Coronary artery (tissue), 2 donors: ENCODE data around the gene CYB561D1.

ENCODE experiments used
- DNase-seq: peaks from one replicate; pipeline ENCODE4 v3.0.0-alpha.2; 2017; ENCODE audit warnings: low spot score
- H3K27ac ChIP-seq, 2 donors: fragments of 200-600 bp; sonication (generic); one replicate each; pipeline ENCODE4 v1.5.1; 2016 to 2019
- H3K4me3 ChIP-seq: fragments of 200-600 bp; sonication (generic); 2 replicates; pipeline ENCODE4 v1.5.1; 2016; ENCODE audit warnings: mild to moderate bottlenecking, moderate library complexity
- CTCF ChIP-seq: fragments of 200-600 bp; sonication (generic); IDR thresholded peaks from one replicate; pipeline ENCODE4 v1.5.1; 2019; ENCODE audit warnings: antibody characterized with exemption

CYB561D1 gene

GRCh38 chr1:109474697-109475096 lies 19.2 kb upstream of the CYB561D1 start:
- DNase-seq = no peak
- no peak overlapping the region for H3K27ac ChIP-seq
- no peak for TF ChIP-seq CTCF
- no peak overlapping the region for H3K4me3 ChIP-seq

GRCh38 chr1:109475261-109475660 lies 18.6 kb upstream of the CYB561D1 start:
- no peak for TF ChIP-seq CTCF
- no peak overlapping the region for H3K27ac ChIP-seq
- no peak for DNase-seq

GRCh38 chr1:109476825-109477224 lies 17.1 kb upstream of the CYB561D1 start:
- Histone ChIP-seq H3K27ac (no peak overlapping the region), H3K4me3 (no peak overlapping the region)
- no peak for DNase-seq
- no peak for TF ChIP-seq CTCF

More at GRCh38 chr1:109475261-109475660, 18.6 kb upstream of the CYB561D1 start:
- H3K4me3 ChIP-seq = no peak overlapping the region

GRCh38 chr1:109477821-109478220 lies 16.1 kb upstream of the CYB561D1 start:
- Histone ChIP-seq H3K27ac (no peak overlapping the region), H3K4me3 (no peak overlapping the region)
- DNase-seq = no peak
- no peak for TF ChIP-seq CTCF

GRCh38 chr1:109478806-109479205 lies 15.1 kb upstream of the CYB561D1 start:
- TF ChIP-seq CTCF = no peak
- H3K4me3 ChIP-seq = no peak overlapping the region
- no peak overlapping the region for H3K27ac ChIP-seq
- peak; percentile 54 for DNase-seq

GRCh38 chr1:109479311-109479710 lies 14.6 kb upstream of the CYB561D1 start:
- peak; percentile 57 for DNase-seq
- TF ChIP-seq CTCF = no peak
- Histone ChIP-seq H3K4me3 (no peak overlapping the region), H3K27ac (no peak overlapping the region)

- H3K4me3 ChIP-seq = no peak overlapping the region
- DNase-seq = no peak
- H3K27ac ChIP-seq = no peak overlapping the region
- no peak for TF ChIP-seq CTCF
These were observed 14.0 kb upstream of the CYB561D1 start for GRCh38 chr1:109479901-109480300.
